Fibroblast of lung (primary cell): Measurements from ENCODE around the gene PIAS1. TPM values are rescaled to one million over a fixed set of nuclear protein-coding genes. Genes with fewer than 3 reads are reported as not detected.
A peak's percentile ranks its signal among the peaks of the same experiment; 100 is the strongest.

Experiments used
- DNase-seq, 2 donors: peaks; one replicate each; pipeline versions ENCODE4 v3.0.0 to v3.0.0-alpha.2; 2010; ENCODE audit warnings: low read depth in 2 of 2
- H2AFZ ChIP-seq: 2 replicates; pipeline ENCODE4 v1.5.1; 2012; ENCODE audit warnings: low read length, control low read depth, inconsistent platforms
- H3K27ac ChIP-seq: 2 replicates; pipeline ENCODE4 v1.5.1; 2011; ENCODE audit warnings: low read length, control low read depth; ENCODE audit not compliant: insufficient read depth
- H3K27me3 ChIP-seq: 2 replicates; pipeline ENCODE4 v1.5.1; 2011; ENCODE audit warnings: mild to moderate bottlenecking, low read length; ENCODE audit not compliant: control insufficient read depth, insufficient read depth
- H3K36me3 ChIP-seq: 2 replicates; pipeline ENCODE4 v1.5.1; 2011; ENCODE audit warnings: low read length; ENCODE audit not compliant: control insufficient read depth, insufficient read depth
- H3K4me1 ChIP-seq: 2 replicates; pipeline ENCODE4 v1.5.1; 2011; ENCODE audit warnings: low read length; ENCODE audit not compliant: control insufficient read depth, insufficient read depth; ENCODE audit errors: extremely low read depth
- H3K4me2 ChIP-seq: 2 replicates; pipeline ENCODE4 v1.5.1; 2011; ENCODE audit warnings: low read length, control low read depth; ENCODE audit not compliant: insufficient read depth; ENCODE audit errors: extremely low read depth
- H3K4me3 ChIP-seq, 4 experiments: fragments of 200-600 bp in 1 of 4; sonication (generic) in 1 of 4; replicated peaks in 1 of 4; 2 replicates each; pipeline ENCODE4 v1.5.1; 2011 to 2016; ENCODE audit warnings: low read length in 4 of 4, low read depth in 3 of 4, mild to moderate bottlenecking in 3 of 4, control low read depth in 2 of 4, inconsistent platforms in 1 of 4, mixed read lengths in 1 of 4; ENCODE audit not compliant: insufficient read depth in 1 of 4; ENCODE audit errors: control extremely low read depth in 1 of 4
- H3K79me2 ChIP-seq: 2 replicates; pipeline ENCODE4 v1.5.1; 2012; ENCODE audit warnings: mild to moderate bottlenecking, low read length, inconsistent platforms; ENCODE audit not compliant: control insufficient read depth, insufficient read depth
- H3K9ac ChIP-seq: 2 replicates; pipeline ENCODE4 v1.5.1; 2011; ENCODE audit warnings: mild to moderate bottlenecking, low read length, control low read depth; ENCODE audit not compliant: insufficient read depth
- H3K9me3 ChIP-seq: 2 replicates; pipeline ENCODE4 v1.5.1; 2012; ENCODE audit warnings: low read depth, low read length; ENCODE audit not compliant: control insufficient read depth, insufficient read depth
- H4K20me1 ChIP-seq: 2 replicates; pipeline ENCODE4 v1.5.1; 2011; ENCODE audit warnings: low read length; ENCODE audit not compliant: control insufficient read depth, insufficient read depth; ENCODE audit errors: extremely low read depth
- EZH2 ChIP-seq: IDR thresholded peaks from 2 replicates; pipeline ENCODE4 v1.5.1; 2012; ENCODE audit warnings: low read length, control low read depth, mild to moderate bottlenecking; ENCODE audit errors: missing control alignments
- polyA plus RNA-seq, 2 donors: library from polyadenylated mRNA; depleted of rRNA in 1 of 2; stranded (reverse) in 1 of 2; unstranded in 1 of 2; fragments of >200 nt; gene quantifications; 2 replicates each; pipeline ENCODE4 v1.2.1, GENCODE V29; 2011 to 2012; ENCODE audit warnings: missing spikeins in 1 of 2
- total RNA-seq: library from RNA; depleted of rRNA; stranded (reverse); fragments of >200 nt; gene quantifications from 2 replicates; pipeline ENCODE4 v1.2.1, GENCODE V29; 2014
- TF ChIP-seq, protein P1 (sequence below), 2 donors: IDR thresholded peaks in 1 of 2; conservative IDR thresholded peaks in 1 of 2; 1 replicate in 1 of 2; 2 replicates in 1 of 2; pipeline ENCODE4 v1.5.1; 2011 to 2012; ENCODE audit warnings: low read length in 2 of 2, control low read depth in 1 of 2, inconsistent platforms in 1 of 2, low read depth in 1 of 2, mild to moderate bottlenecking in 1 of 2

Gene PIAS1
- total and polyA plus RNA-seq, 2 donors (not counting 1 experiment from before 2014, with no cell fraction given): 17.0 to 35.1 TPM

DNA sequence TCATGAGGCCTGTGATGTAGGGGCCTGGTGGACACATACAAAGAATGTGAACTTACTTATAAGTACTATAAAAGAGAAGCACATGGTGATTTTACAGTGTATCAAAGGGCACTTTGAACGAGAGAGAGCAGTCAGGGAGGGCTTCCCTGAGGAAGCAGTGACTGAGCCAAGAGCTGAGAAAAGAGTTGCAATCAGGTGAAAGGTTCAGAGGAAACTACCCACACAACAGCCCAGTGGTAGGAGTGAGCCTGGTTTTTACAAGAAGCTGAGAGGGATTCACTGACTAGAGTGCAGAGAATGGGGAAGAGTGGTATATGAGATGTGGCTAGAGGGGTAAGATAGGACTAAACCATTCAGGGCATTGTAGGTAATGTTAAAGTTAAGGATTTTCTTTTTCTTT, 93.9 kb downstream of the PIAS1 start:
- no peak overlapping the region for H3K4me2 ChIP-seq
- no peak overlapping the region for H3K27ac ChIP-seq
- no peak overlapping the region for H2AFZ ChIP-seq
- H3K27me3 ChIP-seq: no peaks in the 10 kb centered on the region
- H3K79me2 ChIP-seq: no peaks in the 10 kb centered on the region
- no peaks in the 10 kb centered on the region for H4K20me1 ChIP-seq
- H3K36me3 ChIP-seq: no peaks in the 10 kb centered on the region
- no peak for TF ChIP-seq EZH2
- TF ChIP-seq, protein P1, sequence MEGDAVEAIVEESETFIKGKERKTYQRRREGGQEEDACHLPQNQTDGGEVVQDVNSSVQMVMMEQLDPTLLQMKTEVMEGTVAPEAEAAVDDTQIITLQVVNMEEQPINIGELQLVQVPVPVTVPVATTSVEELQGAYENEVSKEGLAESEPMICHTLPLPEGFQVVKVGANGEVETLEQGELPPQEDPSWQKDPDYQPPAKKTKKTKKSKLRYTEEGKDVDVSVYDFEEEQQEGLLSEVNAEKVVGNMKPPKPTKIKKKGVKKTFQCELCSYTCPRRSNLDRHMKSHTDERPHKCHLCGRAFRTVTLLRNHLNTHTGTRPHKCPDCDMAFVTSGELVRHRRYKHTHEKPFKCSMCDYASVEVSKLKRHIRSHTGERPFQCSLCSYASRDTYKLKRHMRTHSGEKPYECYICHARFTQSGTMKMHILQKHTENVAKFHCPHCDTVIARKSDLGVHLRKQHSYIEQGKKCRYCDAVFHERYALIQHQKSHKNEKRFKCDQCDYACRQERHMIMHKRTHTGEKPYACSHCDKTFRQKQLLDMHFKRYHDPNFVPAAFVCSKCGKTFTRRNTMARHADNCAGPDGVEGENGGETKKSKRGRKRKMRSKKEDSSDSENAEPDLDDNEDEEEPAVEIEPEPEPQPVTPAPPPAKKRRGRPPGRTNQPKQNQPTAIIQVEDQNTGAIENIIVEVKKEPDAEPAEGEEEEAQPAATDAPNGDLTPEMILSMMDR (conservative IDR thresholded peaks at IDR 0.05 in 1 of 2, IDR thresholded peaks at IDR 0.05 in 1 of 2; ENCODE audit: low read depth in 1 of 2, low read length in 2 of 2): no peak
- no peak overlapping the region for H3K9ac ChIP-seq
- no peaks in the 10 kb centered on the region for H3K9me3 ChIP-seq
- H3K4me3 ChIP-seq: no peak overlapping the region
- peaks cover 2% of the 10 kb centered on the region for H3K4me1 ChIP-seq
- no peak for DNase-seq

DNA sequence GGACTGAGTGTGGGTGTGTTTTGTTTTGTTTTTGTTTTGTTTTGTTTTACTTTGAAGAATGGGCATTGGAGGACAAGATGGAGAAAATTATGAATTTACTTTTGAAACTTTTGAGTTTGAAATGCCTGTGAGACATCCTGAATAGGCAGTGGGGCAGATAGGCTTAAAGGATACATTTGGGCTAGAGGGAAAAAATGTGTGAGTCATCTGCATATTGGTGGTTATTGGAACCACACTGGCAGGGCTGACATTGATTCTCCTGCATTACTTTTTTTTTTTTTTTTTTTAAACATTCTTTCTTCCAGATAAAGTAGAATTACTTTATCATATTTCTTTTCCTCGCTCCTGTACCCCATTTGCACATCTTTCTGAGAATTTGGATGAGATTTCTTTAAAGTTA, 94.9 kb downstream of the PIAS1 start:
- Histone ChIP-seq H3K27me3 (no peaks in the 10 kb centered on the region), H3K9ac (no peak overlapping the region), H3K4me3 (no peak overlapping the region), H3K9me3 (no peaks in the 10 kb centered on the region), H3K36me3 (no peaks in the 10 kb centered on the region), H2AFZ (no peak overlapping the region), H4K20me1 (no peaks in the 10 kb centered on the region), H3K27ac (no peak overlapping the region), H3K79me2 (no peaks in the 10 kb centered on the region), H3K4me2 (peak overlapping the region; percentile 81), H3K4me1 (peaks cover 2% of the 10 kb centered on the region)
- no peak for TF ChIP-seq EZH2
- TF ChIP-seq, protein P1 (conservative IDR thresholded peaks at IDR 0.05 in 1 of 2, IDR thresholded peaks at IDR 0.05 in 1 of 2; ENCODE audit: low read depth in 1 of 2, low read length in 2 of 2): no peak
- DNase-seq: peak; percentile 53 to 77

DNA sequence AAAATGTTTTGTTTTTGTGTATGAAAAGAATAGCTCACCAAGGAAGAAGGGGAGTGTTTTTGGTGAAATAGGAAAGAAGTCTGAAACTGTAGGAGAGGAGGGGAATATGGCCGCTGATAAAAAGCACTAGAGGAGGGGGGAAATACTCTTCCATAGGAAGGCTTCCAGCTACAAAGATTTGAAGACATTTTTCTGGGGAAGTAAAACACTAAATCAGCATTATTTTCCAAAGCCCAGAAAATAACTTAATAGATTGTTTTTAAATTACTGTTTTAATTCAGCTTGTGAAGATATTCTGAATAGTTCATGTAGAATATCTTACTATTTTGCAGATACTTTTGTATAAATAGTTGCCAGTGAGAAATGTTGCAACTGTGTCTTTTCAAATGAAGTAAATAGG, 96.1 kb downstream of the PIAS1 start:
- TF ChIP-seq, protein P1 (conservative IDR thresholded peaks at IDR 0.05 in 1 of 2, IDR thresholded peaks at IDR 0.05 in 1 of 2; ENCODE audit: low read depth in 1 of 2, low read length in 2 of 2): no peak
- TF ChIP-seq EZH2: no peak

More for the DNA sequence above, 96.1 kb downstream of the PIAS1 start:
- H4K20me1 ChIP-seq: no peaks in the 10 kb centered on the region
- DNase-seq: no peak
- H3K27ac ChIP-seq: no peak overlapping the region
- no peaks in the 10 kb centered on the region for H3K27me3 ChIP-seq
- peaks cover 2% of the 10 kb centered on the region for H3K4me1 ChIP-seq
- no peak overlapping the region for H3K9ac ChIP-seq
- no peaks in the 10 kb centered on the region for H3K36me3 ChIP-seq
- no peaks in the 10 kb centered on the region for H3K79me2 ChIP-seq
- no peak overlapping the region for H3K4me2 ChIP-seq
- H3K9me3 ChIP-seq: no peaks in the 10 kb centered on the region
- no peak overlapping the region for H3K4me3 ChIP-seq
- H2AFZ ChIP-seq: no peak overlapping the region
